HEK293T (cell line): Measurements from ENCODE around the gene LIN37.

Experiments
- ARNT ChIP-seq: fragments of 450-650 bp; IDR thresholded peaks from 2 replicates; pipeline ENCODE4 v1.6.1; 2017; ENCODE audit warnings: mild to moderate bottlenecking
- CTBP1 ChIP-seq: fragments of 450-650 bp; IDR thresholded peaks from 2 replicates; pipeline ENCODE4 v1.6.1; 2016; ENCODE audit warnings: borderline replicate concordance
- FOXM1 ChIP-seq: fragments of 450-650 bp; IDR thresholded peaks from 2 replicates; pipeline ENCODE4 v1.6.1; 2017; ENCODE audit warnings: mild to moderate bottlenecking, borderline replicate concordance
- PKNOX1 ChIP-seq: fragments of 450-650 bp; IDR thresholded peaks from 2 replicates; pipeline ENCODE4 v1.6.1; 2016
- SP1 ChIP-seq: fragments of 450-650 bp; IDR thresholded peaks from 2 replicates; pipeline ENCODE4 v1.6.1; 2017

- TF ChIP-seq ARNT (no peak), SP1 (no peak), CTBP1 (no peak), PKNOX1 (no peak), FOXM1 (no peak)
These were observed 19.4 kb upstream of the LIN37 start for GRCh38 chr19:35729021-35729420.
